ENCODE results near the gene SOX9.

The SOX9 gene

DNA sequence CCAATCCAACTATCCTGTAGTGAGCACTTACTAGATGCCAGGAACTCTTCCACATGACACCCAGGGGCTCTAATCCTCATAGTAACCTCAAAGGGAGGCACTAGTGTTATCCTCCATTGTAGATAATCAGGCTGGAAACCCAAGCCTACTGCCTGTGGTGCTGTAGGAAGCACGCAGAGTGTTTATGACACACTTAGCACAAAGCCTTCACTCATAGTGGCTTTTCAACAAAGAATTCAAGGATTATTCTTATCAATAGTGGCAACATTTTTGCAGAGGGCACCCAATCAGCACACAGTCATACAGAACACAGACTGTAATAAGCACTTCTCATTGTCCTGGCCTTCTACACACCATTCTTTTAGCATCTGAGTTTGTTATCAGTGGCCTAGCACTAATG lies 18.5 kb upstream of the SOX9 start:
- TF ChIP-seq, protein P1, sequence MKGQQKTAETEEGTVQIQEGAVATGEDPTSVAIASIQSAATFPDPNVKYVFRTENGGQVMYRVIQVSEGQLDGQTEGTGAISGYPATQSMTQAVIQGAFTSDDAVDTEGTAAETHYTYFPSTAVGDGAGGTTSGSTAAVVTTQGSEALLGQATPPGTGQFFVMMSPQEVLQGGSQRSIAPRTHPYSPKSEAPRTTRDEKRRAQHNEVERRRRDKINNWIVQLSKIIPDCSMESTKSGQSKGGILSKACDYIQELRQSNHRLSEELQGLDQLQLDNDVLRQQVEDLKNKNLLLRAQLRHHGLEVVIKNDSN (IDR thresholded peaks at IDR 0.05): no peak
- no peak for TF ChIP-seq RAD21 (IDR thresholded peaks at IDR 0.05; ENCODE audit: low read depth)
- no peak for TF ChIP-seq FOXM1 (IDR thresholded peaks at IDR 0.05; ENCODE audit: borderline replicate concordance, low read depth)
- TF ChIP-seq TEAD4 (IDR thresholded peaks at IDR 0.05): no peak
- TF ChIP-seq ZBTB7A (IDR thresholded peaks at IDR 0.05; ENCODE audit: low read depth): no peak
- TF ChIP-seq TCF12 (IDR thresholded peaks at IDR 0.05; ENCODE audit: low read depth): no peak
- TF ChIP-seq, protein P2, sequence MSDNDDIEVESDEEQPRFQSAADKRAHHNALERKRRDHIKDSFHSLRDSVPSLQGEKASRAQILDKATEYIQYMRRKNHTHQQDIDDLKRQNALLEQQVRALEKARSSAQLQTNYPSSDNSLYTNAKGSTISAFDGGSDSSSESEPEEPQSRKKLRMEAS (IDR thresholded peaks at IDR 0.05): no peak
- TF ChIP-seq TAF1 (IDR thresholded peaks at IDR 0.05; ENCODE audit: low read depth): no peak
- no peak for TF ChIP-seq NFIC (IDR thresholded peaks at IDR 0.05)
- no peak for TF ChIP-seq CREB1 (IDR thresholded peaks at IDR 0.05; ENCODE audit: low read depth)
- no peak for TF ChIP-seq CEBPB (IDR thresholded peaks at IDR 0.05)
- TF ChIP-seq, protein P3, sequence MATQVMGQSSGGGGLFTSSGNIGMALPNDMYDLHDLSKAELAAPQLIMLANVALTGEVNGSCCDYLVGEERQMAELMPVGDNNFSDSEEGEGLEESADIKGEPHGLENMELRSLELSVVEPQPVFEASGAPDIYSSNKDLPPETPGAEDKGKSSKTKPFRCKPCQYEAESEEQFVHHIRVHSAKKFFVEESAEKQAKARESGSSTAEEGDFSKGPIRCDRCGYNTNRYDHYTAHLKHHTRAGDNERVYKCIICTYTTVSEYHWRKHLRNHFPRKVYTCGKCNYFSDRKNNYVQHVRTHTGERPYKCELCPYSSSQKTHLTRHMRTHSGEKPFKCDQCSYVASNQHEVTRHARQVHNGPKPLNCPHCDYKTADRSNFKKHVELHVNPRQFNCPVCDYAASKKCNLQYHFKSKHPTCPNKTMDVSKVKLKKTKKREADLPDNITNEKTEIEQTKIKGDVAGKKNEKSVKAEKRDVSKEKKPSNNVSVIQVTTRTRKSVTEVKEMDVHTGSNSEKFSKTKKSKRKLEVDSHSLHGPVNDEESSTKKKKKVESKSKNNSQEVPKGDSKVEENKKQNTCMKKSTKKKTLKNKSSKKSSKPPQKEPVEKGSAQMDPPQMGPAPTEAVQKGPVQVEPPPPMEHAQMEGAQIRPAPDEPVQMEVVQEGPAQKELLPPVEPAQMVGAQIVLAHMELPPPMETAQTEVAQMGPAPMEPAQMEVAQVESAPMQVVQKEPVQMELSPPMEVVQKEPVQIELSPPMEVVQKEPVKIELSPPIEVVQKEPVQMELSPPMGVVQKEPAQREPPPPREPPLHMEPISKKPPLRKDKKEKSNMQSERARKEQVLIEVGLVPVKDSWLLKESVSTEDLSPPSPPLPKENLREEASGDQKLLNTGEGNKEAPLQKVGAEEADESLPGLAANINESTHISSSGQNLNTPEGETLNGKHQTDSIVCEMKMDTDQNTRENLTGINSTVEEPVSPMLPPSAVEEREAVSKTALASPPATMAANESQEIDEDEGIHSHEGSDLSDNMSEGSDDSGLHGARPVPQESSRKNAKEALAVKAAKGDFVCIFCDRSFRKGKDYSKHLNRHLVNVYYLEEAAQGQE (IDR thresholded peaks at IDR 0.05; ENCODE audit: low read depth): no peak

DNA sequence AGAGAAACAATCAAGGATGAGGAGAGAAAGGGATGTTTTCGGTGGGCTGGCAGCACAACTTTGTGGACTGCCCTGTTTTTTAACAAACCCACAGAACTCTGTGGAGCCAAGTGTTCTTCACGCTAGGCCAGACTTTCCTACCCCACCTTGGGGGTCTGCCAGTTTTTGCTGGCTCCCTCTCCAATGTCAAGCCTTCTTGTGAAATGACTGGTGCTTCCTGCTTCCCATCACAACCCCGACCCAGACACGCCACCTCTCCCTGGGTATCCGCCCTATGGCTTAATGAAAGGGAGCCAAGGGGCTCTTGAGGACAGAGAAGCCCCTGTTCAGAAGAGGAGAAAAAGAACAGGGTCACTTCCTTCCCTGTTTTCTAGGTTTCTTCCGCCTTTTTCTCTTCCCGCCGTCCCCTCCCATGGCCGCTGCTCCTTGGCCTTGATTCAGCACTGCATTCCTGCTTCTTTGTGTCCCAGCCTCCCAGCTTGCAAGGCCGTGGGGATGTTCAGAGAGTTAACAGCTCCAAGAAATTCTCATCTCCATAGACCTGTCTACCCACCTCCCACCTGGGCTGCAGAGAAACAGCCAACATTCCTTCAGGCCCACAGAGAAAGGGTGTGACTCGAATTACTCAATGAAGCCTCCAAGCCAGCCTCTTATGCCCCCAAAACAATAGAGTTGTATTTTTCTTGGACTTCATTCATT lies 16.5 kb upstream of the SOX9 start:
- TF ChIP-seq TAF1 (IDR thresholded peaks at IDR 0.05; ENCODE audit: low read depth) (no peak), TCF12 (IDR thresholded peaks at IDR 0.05; ENCODE audit: low read depth) (peak; percentile 56), YY1 (IDR thresholded peaks at IDR 0.05; ENCODE audit: low read depth) (no peak), NFIC (IDR thresholded peaks at IDR 0.05) (peak; percentile 57), EP300 (IDR thresholded peaks at IDR 0.05; ENCODE audit: borderline replicate concordance) (peak; percentile 17; the same call in 1 of the 2 replicates), TEAD4 (IDR thresholded peaks at IDR 0.05) (peak; percentile 58), CEBPB (IDR thresholded peaks at IDR 0.05) (peak; percentile 57; the same call in 1 of the 2 replicates), CREB1 (IDR thresholded peaks at IDR 0.05; ENCODE audit: low read depth) (no peak), EGR1 (IDR thresholded peaks at IDR 0.05) (no peak), FOXM1 (IDR thresholded peaks at IDR 0.05; ENCODE audit: borderline replicate concordance, low read depth) (no peak)
- TF ChIP-seq, protein P3 (IDR thresholded peaks at IDR 0.05; ENCODE audit: low read depth): no peak
- TF ChIP-seq, protein P2 (IDR thresholded peaks at IDR 0.05): peak; percentile 29; the same call in 1 of the 2 replicates
- TF ChIP-seq, protein P1 (IDR thresholded peaks at IDR 0.05): no peak

DNA sequence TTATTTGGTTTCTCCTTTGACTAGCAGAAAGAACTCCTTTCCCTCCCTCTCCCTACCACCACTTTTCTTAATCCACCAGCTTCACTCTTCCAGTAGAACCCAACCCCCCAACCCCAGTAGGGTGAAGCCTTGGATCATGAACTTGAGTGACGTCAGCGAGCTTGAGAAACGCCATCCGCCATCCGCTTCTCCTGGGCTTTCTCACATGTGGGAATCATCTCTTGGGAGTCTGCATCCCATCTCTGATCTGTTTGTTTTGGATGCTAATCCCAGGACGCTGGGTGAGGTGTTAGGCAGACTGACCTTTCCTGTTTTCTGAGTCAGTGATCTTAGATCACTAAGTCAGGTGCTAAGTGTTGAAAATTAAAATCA lies 16.0 kb upstream of the SOX9 start:
- TF ChIP-seq FOXM1 (IDR thresholded peaks at IDR 0.05; ENCODE audit: borderline replicate concordance, low read depth) (peak; percentile 25; the same call in 1 of the 2 replicates), TEAD4 (IDR thresholded peaks at IDR 0.05) (no peak)

DNA sequence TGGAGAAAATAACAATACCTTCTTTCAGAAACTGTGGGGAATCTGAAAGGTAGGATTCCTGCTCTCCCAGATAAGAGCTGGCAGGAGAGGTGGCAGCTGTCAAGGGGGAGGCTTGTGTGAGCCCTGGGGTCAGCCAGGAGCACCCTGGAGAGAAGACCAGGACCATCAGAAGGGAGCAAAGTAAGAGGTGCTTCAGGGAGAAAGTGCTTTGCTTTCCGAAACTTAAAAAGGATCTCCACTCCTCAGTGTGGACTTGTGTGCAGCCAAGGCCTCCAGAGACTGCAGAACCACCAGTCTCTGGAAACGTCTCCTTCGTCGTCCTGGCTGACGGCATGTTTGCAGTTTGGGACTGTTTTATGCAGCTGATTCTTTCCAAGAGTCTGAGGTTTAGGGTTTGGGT lies 13.7 kb upstream of the SOX9 start:
- no peak for TF ChIP-seq FOXM1 (IDR thresholded peaks at IDR 0.05; ENCODE audit: borderline replicate concordance, low read depth)
- TF ChIP-seq, protein P1 (IDR thresholded peaks at IDR 0.05): no peak
- TF ChIP-seq, protein P3 (IDR thresholded peaks at IDR 0.05; ENCODE audit: low read depth): no peak
- no peak for TF ChIP-seq YY1 (IDR thresholded peaks at IDR 0.05; ENCODE audit: low read depth)
- TF ChIP-seq CREB1 (IDR thresholded peaks at IDR 0.05; ENCODE audit: low read depth): no peak
- TF ChIP-seq RAD21 (IDR thresholded peaks at IDR 0.05; ENCODE audit: low read depth): no peak
- no peak for TF ChIP-seq NFIC (IDR thresholded peaks at IDR 0.05)
- no peak for TF ChIP-seq CEBPB (IDR thresholded peaks at IDR 0.05)
- no peak for TF ChIP-seq TCF12 (IDR thresholded peaks at IDR 0.05; ENCODE audit: low read depth)
- TF ChIP-seq, protein P2 (IDR thresholded peaks at IDR 0.05): no peak
- TF ChIP-seq TEAD4 (IDR thresholded peaks at IDR 0.05): no peak
- no peak for TF ChIP-seq ZBTB7A (IDR thresholded peaks at IDR 0.05; ENCODE audit: low read depth)
- no peak for TF ChIP-seq TAF1 (IDR thresholded peaks at IDR 0.05; ENCODE audit: low read depth)
- TF ChIP-seq EGR1 (IDR thresholded peaks at IDR 0.05): no peak
- no peak for TF ChIP-seq EP300 (IDR thresholded peaks at IDR 0.05; ENCODE audit: borderline replicate concordance)
